Esophagus squamous epithelium (tissue), 5 donors: ENCODE results near the gene SFRP5. TPM values are rescaled to one million over a fixed set of nuclear protein-coding genes. Genes with fewer than 3 reads are reported as not detected.

Source experiments
- DNase-seq: peaks from one replicate; lab custom pipeline; 2025; lab: John Stamatoyannopoulos, UW
- H3K27ac ChIP-seq, 4 donors: fragments of 200-600 bp; sonication (generic); one replicate each; pipeline ENCODE4 v1.5.1; 2016 to 2019; ENCODE audit warnings: mild to moderate bottlenecking in 1 of 4
- H3K27me3 ChIP-seq, 4 donors: fragments of 200-600 bp; sonication (generic); 1 replicate in 3 of 4; 2 replicates in 1 of 4; pipeline versions ENCODE4 v1.5.1 to v1.6.0; 2017 to 2021; ENCODE audit warnings: antibody characterized with exemption in 1 of 4
- H3K36me3 ChIP-seq, 3 donors: fragments of 200-600 bp; sonication (generic); one replicate each; pipeline ENCODE4 v1.5.1; 2016 to 2019
- H3K4me1 ChIP-seq, 3 donors: fragments of 200-600 bp; sonication (generic); one replicate each; pipeline ENCODE4 v1.5.1; 2017 to 2019
- H3K4me3 ChIP-seq, 4 donors: fragments of 200-600 bp; sonication (generic); 1 replicate in 3 of 4; 2 replicates in 1 of 4; pipeline ENCODE4 v1.5.1; 2016 to 2019; ENCODE audit warnings: mild to moderate bottlenecking in 2 of 4, moderate library complexity in 1 of 4
- H3K9me3 ChIP-seq, 3 donors: fragments of 200-600 bp; sonication (generic); one replicate each; pipeline ENCODE4 v1.5.1; 2016 to 2019
- CTCF ChIP-seq, 6 experiments: fragments of 450-650 bp in 4 of 6; fragments of 200-600 bp in 2 of 6; sonication (generic) in 2 of 6; IDR thresholded peaks; one replicate each; pipeline ENCODE4 v1.5.1; 2016 to 2019; ENCODE audit warnings: antibody characterized with exemption in 6 of 6, mild to moderate bottlenecking in 4 of 6, moderate library complexity in 4 of 6
- POLR2A ChIP-seq, 4 donors: fragments of 450-650 bp; IDR thresholded peaks; one replicate each; pipeline ENCODE4 v1.6.1; 2017; ENCODE audit warnings: antibody characterized with exemption in 4 of 4, mild to moderate bottlenecking in 4 of 4, moderate library complexity in 3 of 4
- WGBS, 2 donors: methylation state at CpG; one replicate each; pipeline ENCODE4 v1.1.5; 2018; 5-methylcytosine and 5-hydroxymethylcytosine counted together
- intact Hi-C: fragments of 100-400 bp; cut with DNase I; formaldehyde crosslinking; loops from one replicate; pipeline ENCODE4 v1.15.0; 2022
- total RNA-seq, 4 donors: library from RNA; depleted of rRNA; stranded (reverse); fragments of >200 nt; gene quantifications; one replicate each; pipeline ENCODE4 v1.1.0, GENCODE V29; 2016
- donor health status: DM: yes; HTN: yes; CAD: no.

SFRP5 gene
- total RNA-seq, 4 donors from 2014 or later = 0.44 to 2.7 (median 0.70) TPM; not detected in 1

GRCh38 chr10:97765201-97765600, 6.6 kb downstream of the SFRP5 start:
- Histone ChIP-seq H3K9me3 (no peaks in the 10 kb centered on the region), H3K4me1 (no peaks in the 10 kb centered on the region), H3K27ac (no peak overlapping the region), H3K4me3 (no peak overlapping the region), H3K36me3 (peaks cover 0 to 28% (median 3%) of the 10 kb centered on the region in 3 donors), H3K27me3 (peaks cover 0 to 24% (median 2%) of the 10 kb centered on the region in 4 donors)
- intact Hi-C loops = no loop called here
- 89% methylated on average over 8 of the region's 15 CpGs; no CpG with 5 or more reads in 1 of the 2 donors for WGBS, 2 donors
- TF ChIP-seq CTCF (IDR thresholded peaks at IDR 0.05) = no peak
- no peak for TF ChIP-seq POLR2A (IDR thresholded peaks at IDR 0.05)
- DNase-seq = no peak

DNA sequence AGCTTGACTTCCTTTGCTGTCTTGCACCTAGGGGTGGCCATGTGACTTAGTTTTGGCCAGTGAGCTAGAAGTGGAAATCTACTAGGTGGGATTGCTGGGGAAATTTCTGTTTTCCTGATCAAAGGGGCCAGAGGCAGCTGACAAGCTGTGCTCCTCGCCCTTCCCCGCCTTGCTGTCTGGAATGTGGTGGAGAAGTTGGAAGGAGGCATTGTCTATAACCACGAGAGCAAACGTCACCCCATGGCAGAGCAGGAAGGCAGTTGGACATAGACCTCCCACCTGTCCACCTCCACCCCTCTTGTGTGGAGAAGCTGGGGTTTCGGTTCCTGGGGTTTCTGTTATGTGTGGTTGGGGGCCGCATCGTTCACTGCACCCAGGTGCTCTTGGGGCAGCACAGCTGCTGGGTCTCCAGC, 7.3 kb downstream of the SFRP5 start:
- no peak overlapping the region for H3K4me3 ChIP-seq
- H3K4me1 ChIP-seq = no peaks in the 10 kb centered on the region
- H3K27ac ChIP-seq = no peak overlapping the region
- intact Hi-C loops = no loop called here
- H3K9me3 ChIP-seq = no peaks in the 10 kb centered on the region
- 73 to 100% methylated on average over 1 to 3 of the region's 7 CpGs for WGBS, 2 donors
- H3K36me3 ChIP-seq = peaks cover 0 to 34% (median 10%) of the 10 kb centered on the region in 3 donors
- H3K27me3 ChIP-seq = peaks cover 0 to 18% (median 0%) of the 10 kb centered on the region in 4 donors
- no peak for DNase-seq
- TF ChIP-seq CTCF (IDR thresholded peaks at IDR 0.05) = no peak

- Histone ChIP-seq H3K9me3 (no peaks in the 10 kb centered on the region), H3K27ac (no peak overlapping the region), H3K4me1 (no peaks in the 10 kb centered on the region), H3K27me3 (peaks cover 0 to 12% (median 0%) of the 10 kb centered on the region in 4 donors), H3K4me3 (no peak overlapping the region), H3K36me3 (peaks cover 0 to 40% (median 10%) of the 10 kb centered on the region in 3 donors)
- intact Hi-C loops = no loop called here
- TF ChIP-seq POLR2A (IDR thresholded peaks at IDR 0.05) = no peak
- TF ChIP-seq CTCF (IDR thresholded peaks at IDR 0.05) = no peak
- WGBS, 2 donors = 94 to 97% methylated on average over 3 of the region's 3 CpGs
- DNase-seq = no peak
Observed at GRCh38 chr10:97763947-97764346, 7.9 kb downstream of the SFRP5 start.

DNA sequence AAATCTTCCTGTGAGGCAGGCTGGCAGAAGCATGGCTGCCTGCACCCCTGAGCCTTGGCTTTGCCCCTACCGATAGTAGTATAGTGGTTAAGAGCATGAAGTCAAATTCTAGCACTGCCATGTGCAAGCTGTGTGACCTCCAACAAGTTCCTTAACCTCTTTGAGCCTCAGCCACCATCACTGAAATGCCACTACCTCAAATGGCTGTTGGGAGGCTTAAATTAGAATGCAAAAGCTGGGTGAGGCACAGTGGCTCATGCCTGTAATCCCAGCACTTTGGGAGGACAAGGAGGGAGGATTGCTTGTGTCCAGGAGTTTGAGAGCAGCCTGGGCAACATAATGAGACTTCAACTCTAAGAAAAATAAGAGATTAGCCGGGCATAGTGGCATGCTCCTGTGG, 8.4 kb downstream of the SFRP5 start:
- peaks cover 3 to 44% (median 10%) of the 10 kb centered on the region in 3 donors for H3K36me3 ChIP-seq
- H3K4me3 ChIP-seq = no peak overlapping the region
- no peak for DNase-seq
- intact Hi-C loops = no loop called here
- peaks cover 0 to 7% (median 0%) of the 10 kb centered on the region in 4 donors for H3K27me3 ChIP-seq
- no peaks in the 10 kb centered on the region for H3K9me3 ChIP-seq
- TF ChIP-seq CTCF (IDR thresholded peaks at IDR 0.05) (no peak), POLR2A (IDR thresholded peaks at IDR 0.05) (no peak)
- H3K4me1 ChIP-seq = no peaks in the 10 kb centered on the region
- H3K27ac ChIP-seq = no peak overlapping the region
- WGBS, 2 donors = 89 to 96% methylated on average over 2 of the region's 2 CpGs

GRCh38 chr10:97762816-97763215, 9.0 kb downstream of the SFRP5 start:
- peaks cover 5 to 49% (median 10%) of the 10 kb centered on the region in 3 donors for H3K36me3 ChIP-seq
- H3K4me1 ChIP-seq = no peaks in the 10 kb centered on the region
- no peak overlapping the region for H3K27ac ChIP-seq

More at GRCh38 chr10:97762816-97763215, 9.0 kb downstream of the SFRP5 start:
- TF ChIP-seq CTCF (IDR thresholded peaks at IDR 0.05) = no peak
- TF ChIP-seq POLR2A (IDR thresholded peaks at IDR 0.05) = no peak
- Histone ChIP-seq H3K27me3 (peaks cover 0 to under 1% (median 0%) of the 10 kb centered on the region in 4 donors), H3K4me3 (no peak overlapping the region), H3K9me3 (no peaks in the 10 kb centered on the region)
- intact Hi-C loops = no loop called here
- WGBS, 2 donors = no CpG with 5 or more reads among the region's 5 CpGs
- no peak for DNase-seq
